ENCODE results near the gene SHROOM3.

Gene SHROOM3

DNA sequence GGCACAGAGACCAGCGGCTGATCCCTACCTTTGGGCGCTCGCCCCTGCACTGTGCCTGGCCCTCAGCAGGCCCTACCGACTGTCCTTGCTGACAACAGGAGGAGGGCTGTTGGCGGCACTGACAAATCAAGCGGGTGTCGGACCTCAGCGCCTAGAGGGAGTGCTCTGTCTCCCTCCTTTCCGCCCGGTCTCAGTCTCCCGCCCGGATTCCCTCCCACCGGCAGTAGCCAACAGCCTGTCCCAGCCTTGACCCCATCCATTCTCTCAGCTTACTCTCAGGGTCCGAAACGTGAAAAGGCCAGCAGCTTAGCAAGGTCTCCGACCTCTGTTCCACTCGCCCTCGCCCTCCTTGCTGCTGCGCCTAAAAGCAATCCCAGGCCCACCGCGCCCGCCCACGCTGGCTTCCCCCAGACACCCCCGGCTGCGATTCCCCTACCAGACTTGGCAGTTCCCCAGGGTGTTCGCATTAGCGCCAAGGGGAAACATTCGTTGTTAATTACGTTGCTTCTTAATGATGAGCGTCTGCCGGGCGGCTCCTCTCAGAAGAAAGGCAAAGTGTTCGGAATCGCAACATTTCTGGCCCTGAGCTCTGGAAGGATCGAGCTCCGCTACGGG is 366.7 kb downstream of the SHROOM3 start:
- in situ Hi-C loops (cut with MboI; ENCODE audit: low pct_unique_long_range_greater_than_20kb, low sequenced_read_pairs), result no loop called here

DNA sequence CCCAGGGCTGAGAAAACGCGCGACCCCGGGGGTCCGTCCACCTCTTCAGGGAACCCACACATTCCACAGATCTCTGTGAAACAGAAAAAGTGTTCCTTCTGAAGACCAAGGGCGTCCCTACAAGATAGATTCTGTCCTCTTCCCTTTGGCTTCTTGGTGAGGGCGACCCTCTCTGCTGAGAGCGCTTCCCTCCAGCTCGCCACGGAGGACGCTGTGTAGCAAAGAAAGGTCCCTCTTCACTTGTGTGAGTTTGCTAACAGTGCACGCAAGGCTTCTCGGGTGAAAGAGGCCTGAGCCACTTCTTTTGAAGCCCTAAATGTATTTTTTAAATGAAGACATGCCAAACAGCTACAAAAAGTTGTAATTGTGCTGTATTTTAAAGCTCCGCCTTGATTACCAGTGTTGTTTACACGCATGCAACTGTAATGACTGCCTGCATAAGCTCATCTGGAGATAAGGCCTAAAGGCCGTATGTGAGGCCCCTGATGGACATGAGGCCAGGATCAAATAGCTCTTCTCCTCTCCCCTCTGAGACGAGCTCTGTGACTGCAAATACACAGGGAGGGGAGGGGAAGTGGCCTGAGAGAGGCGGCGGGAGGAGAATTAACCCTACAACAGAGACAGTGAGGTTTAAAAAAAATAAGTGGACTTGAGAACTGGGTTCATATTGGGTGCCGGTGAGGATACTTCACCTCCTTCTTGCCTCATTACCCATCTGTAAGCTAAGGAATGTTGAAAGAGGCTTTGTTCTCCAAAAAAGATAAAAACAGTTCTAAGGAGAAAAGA is 367.4 kb downstream of the SHROOM3 start:
- no peak for DNase-seq
- in situ Hi-C loops (cut with MboI; ENCODE audit: low pct_unique_long_range_greater_than_20kb, low sequenced_read_pairs), result no loop called here

More for the DNA sequence above, 366.7 kb downstream of the SHROOM3 start:
- no peak for DNase-seq

DNA sequence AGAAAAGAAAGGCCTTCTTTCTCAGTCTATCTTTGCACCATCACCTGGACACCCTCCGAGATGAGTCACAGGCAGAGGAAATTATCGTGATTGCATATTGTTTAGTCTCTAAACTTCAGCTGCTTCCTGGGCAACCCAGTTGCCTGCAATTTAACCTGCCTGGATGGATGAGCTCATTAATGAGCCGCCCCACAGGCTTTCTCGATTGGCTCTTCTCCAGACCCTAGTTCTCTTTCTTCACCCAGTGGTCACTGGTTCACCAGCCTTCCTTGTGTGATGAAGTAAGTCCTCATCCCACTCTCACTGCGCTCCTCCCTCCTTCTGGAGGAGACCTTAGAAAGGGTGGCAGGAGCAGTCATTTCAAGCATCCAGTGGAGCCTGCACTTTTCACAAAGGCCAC is 368.5 kb downstream of the SHROOM3 start:
- no peak for DNase-seq
- in situ Hi-C loops (cut with MboI; ENCODE audit: low pct_unique_long_range_greater_than_20kb, low sequenced_read_pairs), result no loop called here

GRCh38 chr4:76804096-76804495 is 369.1 kb downstream of the SHROOM3 start:
- DNase-seq, result no peak
- in situ Hi-C loops (cut with MboI; ENCODE audit: low pct_unique_long_range_greater_than_20kb, low sequenced_read_pairs), result no loop called here

DNA sequence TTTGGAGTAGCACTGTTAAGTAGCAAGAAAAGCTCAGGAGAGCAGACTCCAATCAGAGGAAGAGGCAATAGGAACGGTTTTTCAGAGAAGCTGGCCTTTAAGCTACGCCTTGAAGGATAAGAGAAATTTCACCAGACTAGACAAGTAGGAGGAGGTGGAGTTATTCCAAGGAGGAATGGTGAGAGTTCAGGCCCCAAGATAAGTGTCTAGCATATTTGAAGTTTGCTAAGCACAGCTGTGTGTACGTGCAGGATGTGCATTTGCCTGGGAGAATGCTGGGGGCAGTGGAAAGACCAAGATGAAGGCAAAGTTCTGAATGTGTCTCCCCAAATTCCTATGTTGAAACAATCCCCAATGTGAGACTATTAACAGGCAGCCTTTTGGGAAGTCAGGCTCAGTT is 371.3 kb downstream of the SHROOM3 start:
- DNase-seq, result no peak
- in situ Hi-C loops (cut with MboI; ENCODE audit: low pct_unique_long_range_greater_than_20kb, low sequenced_read_pairs), result no loop called here

DNA sequence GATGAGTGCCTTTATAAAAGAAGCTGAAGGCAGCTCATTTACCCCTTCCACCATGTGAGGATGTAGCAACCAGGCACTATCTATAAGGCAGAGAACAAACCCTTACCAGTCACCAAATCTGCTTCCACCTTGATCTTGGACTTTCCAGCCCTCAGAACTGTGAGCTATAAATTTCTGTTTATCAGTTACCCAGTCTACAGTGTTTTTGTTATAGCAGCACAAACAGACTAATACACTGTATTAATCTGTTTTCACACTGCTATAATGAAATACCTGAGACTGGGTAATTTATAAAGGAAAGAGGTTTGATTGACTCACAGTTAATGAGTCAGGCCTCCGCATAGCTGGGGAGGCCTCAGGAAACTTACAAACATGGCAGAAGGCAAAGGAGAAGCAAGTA is 371.7 kb downstream of the SHROOM3 start:
- in situ Hi-C loops (cut with MboI; ENCODE audit: low pct_unique_long_range_greater_than_20kb, low sequenced_read_pairs), result no loop called here
- DNase-seq, result no peak

DNA sequence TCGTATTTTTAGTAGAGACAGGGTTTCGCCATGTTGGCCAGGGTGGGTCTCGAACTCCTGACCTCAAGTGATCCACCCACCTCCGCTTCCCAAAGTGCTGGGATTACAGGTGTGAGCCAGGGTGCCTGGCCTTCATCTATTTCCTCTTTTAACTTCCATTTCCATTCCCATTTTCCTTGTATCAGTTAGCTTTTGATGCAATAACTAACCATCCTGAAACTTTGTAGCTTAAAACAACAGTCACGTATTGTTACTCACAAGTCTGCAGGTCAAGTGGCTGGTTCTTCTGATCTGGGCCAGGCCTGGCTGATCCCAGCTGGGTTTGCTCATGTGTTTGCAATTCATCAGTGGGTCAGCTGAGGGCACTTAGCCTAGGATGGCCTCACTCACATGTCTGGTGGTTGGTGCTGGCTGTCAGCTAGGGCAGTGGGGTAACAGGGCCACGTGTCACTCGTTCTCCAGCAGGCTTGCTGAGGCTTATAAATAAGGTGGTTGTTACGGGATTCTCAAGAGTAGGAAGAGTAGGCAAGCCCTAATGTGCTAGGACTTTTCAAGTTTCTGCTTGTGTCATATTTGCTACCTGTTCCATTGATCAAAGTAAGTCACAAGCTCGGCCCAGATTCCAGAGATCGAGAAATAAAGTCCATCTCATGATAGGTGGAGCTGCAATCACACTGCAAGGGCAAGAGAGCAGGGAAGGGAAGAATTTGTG is 374.7 kb downstream of the SHROOM3 start:
- in situ Hi-C loops (cut with MboI; ENCODE audit: low pct_unique_long_range_greater_than_20kb, low sequenced_read_pairs), result no loop called here
- no peak for DNase-seq

DNA sequence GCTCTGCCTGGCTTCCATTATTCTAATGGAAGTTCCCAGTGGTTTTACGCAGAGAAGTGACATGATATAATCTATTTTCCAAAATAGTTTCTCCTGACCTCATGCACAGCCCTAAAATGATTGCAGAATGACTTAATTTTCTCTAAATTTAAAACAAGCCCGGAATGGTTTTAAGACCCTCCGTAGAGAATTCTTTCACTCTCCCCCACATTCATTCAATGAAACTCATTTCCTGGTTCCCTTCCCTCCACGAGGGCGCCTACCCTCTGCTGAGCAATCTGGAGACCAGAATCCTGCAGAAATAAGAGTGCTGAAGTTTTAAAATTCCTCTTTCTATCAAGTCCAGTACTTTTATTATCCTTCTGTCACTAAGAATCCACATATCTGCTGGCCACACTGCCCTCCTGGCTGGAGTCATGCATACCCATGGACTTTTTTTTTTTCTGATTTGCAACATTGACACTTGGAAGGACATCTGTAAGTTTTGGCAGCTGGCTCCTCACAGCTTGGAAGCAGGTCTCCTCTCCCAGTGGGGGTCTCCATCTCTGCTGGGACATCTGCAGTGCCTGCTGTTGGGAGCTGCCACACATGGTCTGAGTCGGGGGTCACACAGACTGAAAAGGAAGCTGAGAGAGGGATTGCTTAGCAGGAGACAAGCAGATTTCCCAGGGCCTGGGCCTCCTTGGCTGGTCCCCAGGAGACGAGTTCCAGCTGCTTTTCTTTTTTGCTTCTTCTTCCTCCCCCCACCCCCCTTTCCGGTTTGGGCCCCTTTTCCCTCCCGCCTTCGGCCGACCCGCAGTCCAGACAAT is 376.8 kb downstream of the SHROOM3 start:
- in situ Hi-C loops (cut with MboI; ENCODE audit: low pct_unique_long_range_greater_than_20kb, low sequenced_read_pairs), result no loop called here
- no peak for DNase-seq

- DNase-seq, result no peak
- in situ Hi-C loops (cut with MboI; ENCODE audit: low pct_unique_long_range_greater_than_20kb, low sequenced_read_pairs), result no loop called here
Observed at GRCh38 chr4:76813070-76813469, 378.0 kb downstream of the SHROOM3 start.

DNA sequence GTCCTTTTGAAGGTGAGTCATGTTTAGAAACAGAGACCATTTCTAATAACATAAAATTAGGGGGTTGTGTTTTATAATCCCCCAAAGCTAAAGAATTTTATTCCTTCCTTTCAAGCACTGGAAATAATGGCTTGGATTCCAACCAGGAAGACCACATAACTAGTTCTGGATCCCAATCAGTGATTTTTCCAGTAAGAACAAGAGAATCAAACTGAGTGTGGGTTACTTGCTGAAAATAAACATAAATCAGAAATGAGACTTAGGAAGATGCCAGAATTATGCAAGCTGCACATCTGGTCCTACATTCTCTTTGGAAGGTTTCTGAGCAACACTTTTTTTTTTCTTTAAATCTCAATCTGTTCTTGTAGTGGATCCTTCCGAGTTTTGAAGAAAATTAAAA is 386.6 kb downstream of the SHROOM3 start:
- in situ Hi-C loops (cut with MboI; ENCODE audit: low pct_unique_long_range_greater_than_20kb, low sequenced_read_pairs), result no loop called here
- DNase-seq, result no peak

- no peak for DNase-seq
- in situ Hi-C loops (cut with MboI; ENCODE audit: low pct_unique_long_range_greater_than_20kb, low sequenced_read_pairs), result no loop called here
Observed at GRCh38 chr4:76822303-76822702, 387.3 kb downstream of the SHROOM3 start.

- in situ Hi-C loops (cut with MboI; ENCODE audit: low pct_unique_long_range_greater_than_20kb, low sequenced_read_pairs), result no loop called here
- no peak for DNase-seq
Observed at GRCh38 chr4:76823495-76823894, 388.5 kb downstream of the SHROOM3 start.

GRCh38 chr4:76830612-76830963 is 395.6 kb downstream of the SHROOM3 start:
- in situ Hi-C loops (cut with MboI; ENCODE audit: low pct_unique_long_range_greater_than_20kb, low sequenced_read_pairs), result no loop called here

GRCh38 chr4:76830964-76831703 is 396.1 kb downstream of the SHROOM3 start:
- in situ Hi-C loops (cut with MboI; ENCODE audit: low pct_unique_long_range_greater_than_20kb, low sequenced_read_pairs), result no loop called here
- DNase-seq, result no peak

More at GRCh38 chr4:76830612-76830963, 395.6 kb downstream of the SHROOM3 start:
- DNase-seq, result no peak

DNA sequence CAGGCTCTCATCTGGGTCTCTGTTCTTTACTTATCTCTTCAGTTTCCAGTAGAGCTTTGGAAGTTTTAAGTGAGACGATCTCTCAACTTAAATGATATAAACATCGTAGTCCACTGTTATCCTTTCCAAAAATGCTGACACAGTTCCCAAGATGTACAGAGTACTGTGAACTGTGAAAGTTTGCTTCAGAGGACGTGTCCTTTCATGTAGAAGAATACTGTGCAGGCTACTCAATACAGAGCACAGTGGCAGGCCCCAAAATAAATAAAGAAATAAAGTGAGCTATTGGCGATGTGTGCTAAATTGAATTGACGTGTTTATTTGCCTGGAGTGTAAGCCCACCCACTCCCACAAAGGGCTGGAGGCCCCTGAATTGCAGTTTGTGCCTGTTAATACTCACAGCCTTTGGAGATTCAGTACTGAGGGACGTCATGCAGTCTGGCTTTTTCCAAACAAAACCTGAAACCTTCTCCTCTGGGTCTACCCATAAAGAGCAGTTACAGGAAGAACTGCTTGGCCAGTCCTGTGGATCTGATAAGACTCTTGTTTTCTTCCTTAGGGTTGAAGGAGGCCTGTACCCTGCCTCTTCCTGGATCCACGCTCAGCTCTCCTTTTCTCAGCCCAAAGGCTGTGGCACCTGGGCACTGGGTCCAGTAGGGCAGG is 396.8 kb downstream of the SHROOM3 start:
- in situ Hi-C loops (cut with MboI; ENCODE audit: low pct_unique_long_range_greater_than_20kb, low sequenced_read_pairs), result no loop called here
- no peak for DNase-seq
